ENCODE data around the gene RNF169.

DNA sequence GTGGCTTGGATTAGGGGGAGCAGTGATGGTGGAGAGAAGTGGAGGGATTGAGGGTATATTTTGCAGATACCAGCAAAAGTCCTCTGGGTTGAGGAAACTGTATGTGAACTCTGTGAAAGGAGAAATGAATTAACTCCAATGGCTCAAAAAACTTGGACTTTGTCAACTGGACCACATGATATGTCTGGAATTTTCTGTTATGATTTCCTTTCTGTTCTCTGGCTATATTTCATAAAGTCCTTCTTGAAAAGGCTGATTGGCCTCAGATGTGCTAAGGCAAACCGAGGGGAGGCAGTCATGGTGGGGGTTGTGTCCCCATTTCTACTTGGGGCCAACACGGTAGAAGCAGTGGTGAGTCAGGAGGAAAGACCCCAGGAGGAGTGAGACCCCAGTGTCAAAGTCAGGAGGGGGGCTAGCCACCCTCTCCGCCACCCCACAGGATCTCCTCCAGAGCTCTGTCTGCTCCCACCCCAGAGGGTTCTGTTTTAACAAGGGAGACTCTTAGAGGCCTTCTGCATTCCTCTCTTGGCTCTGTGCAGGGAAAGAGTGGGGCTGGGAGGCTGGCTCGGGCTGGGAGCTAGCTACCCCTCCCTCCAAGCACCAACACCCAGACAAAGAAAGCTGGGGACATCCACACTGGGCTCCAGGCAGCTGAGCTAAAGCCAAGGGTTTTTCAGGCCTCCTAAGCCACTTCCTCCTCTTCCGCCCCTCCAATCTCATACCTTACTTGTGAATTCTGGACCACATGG lies 31.3 kb upstream of the RNF169 start:
- TF ChIP-seq, protein P1, sequence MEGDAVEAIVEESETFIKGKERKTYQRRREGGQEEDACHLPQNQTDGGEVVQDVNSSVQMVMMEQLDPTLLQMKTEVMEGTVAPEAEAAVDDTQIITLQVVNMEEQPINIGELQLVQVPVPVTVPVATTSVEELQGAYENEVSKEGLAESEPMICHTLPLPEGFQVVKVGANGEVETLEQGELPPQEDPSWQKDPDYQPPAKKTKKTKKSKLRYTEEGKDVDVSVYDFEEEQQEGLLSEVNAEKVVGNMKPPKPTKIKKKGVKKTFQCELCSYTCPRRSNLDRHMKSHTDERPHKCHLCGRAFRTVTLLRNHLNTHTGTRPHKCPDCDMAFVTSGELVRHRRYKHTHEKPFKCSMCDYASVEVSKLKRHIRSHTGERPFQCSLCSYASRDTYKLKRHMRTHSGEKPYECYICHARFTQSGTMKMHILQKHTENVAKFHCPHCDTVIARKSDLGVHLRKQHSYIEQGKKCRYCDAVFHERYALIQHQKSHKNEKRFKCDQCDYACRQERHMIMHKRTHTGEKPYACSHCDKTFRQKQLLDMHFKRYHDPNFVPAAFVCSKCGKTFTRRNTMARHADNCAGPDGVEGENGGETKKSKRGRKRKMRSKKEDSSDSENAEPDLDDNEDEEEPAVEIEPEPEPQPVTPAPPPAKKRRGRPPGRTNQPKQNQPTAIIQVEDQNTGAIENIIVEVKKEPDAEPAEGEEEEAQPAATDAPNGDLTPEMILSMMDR (IDR thresholded peaks at IDR 0.05), result no peak
- TF ChIP-seq POLR2AphosphoS5 (IDR thresholded peaks at IDR 0.05), result no peak

Measured in breast epithelium (tissue), 3 donors.